PC-3 (cell line): Measurements from ENCODE around the gene EGFL7. TPM values are rescaled to one million over a fixed set of nuclear protein-coding genes. Genes with fewer than 3 reads are reported as not detected.

Experiments used
- ATAC-seq: fragments of 200-7000 bp; cut with Tn5 transposase; 2 replicates; pipeline ENCODE4 v1.9.1; 2020; ENCODE audit warnings: mild to moderate bottlenecking, moderate library complexity
- BruUV-seq: library from RNA; stranded (reverse); fragments of 400-500 nt; replicated peaks from 2 replicates; lab custom pipeline; 2021; lab: Mats Ljungman, UMichigan
- CTCF ChIA-PET: fragments of 300-600 bp; sonication (Branson Sonifier 250); formaldehyde crosslinking; loops from one replicate; lab custom pipeline; 2022; ENCODE audit warnings: antibody characterized with exemption; lab: Charles Lee
- POLR2A ChIA-PET: fragments of 300-600 bp; sonication (Branson Sonifier 250); formaldehyde crosslinking; loops from one replicate; lab custom pipeline; 2022; ENCODE audit warnings: antibody characterized with exemption; ENCODE audit not compliant: unreplicated experiment; lab: Charles Lee
- DNase-seq: peaks from one replicate; pipeline ENCODE4 v3.0.0-alpha.2; 2015
- H2AFZ ChIP-seq: fragments of 300-600 bp; sonication (generic); 2 replicates; pipeline ENCODE4 v1.6.0; 2016; ENCODE audit warnings: antibody characterized with exemption, low read length
- H3F3A ChIP-seq: fragments of 300-600 bp; sonication (generic); one replicate; pipeline ENCODE4 v1.6.0; 2017; ENCODE audit warnings: antibody characterized with exemption, low read length, control low read depth, mild to moderate bottlenecking; ENCODE audit not compliant: unreplicated experiment
- H3K27ac ChIP-seq: fragments of 300-600 bp; sonication (generic); 2 replicates; pipeline ENCODE4 v1.5.1; 2016; ENCODE audit warnings: mild to moderate bottlenecking, low read length
- H3K27me3 ChIP-seq: fragments of 300-600 bp; sonication (generic); 2 replicates; pipeline ENCODE4 v1.6.1; 2016; ENCODE audit warnings: low read length, mixed read lengths
- H3K36me3 ChIP-seq: fragments of 300-600 bp; sonication (generic); 2 replicates; pipeline ENCODE4 v1.6.1; 2016; ENCODE audit warnings: low read depth, mixed run types, low read length, mixed read lengths
- H3K4me1 ChIP-seq: fragments of 300-600 bp; sonication (generic); 2 replicates; pipeline ENCODE4 v1.5.1; 2016; ENCODE audit warnings: low read length; ENCODE audit not compliant: insufficient read depth
- H3K4me2 ChIP-seq: fragments of 300-600 bp; sonication (generic); 2 replicates; pipeline ENCODE4 v1.6.0; 2016; ENCODE audit warnings: low read length
- H3K4me3 ChIP-seq: fragments of 300-600 bp; sonication (generic); 2 replicates; pipeline ENCODE4 v1.5.1; 2016; ENCODE audit warnings: mild to moderate bottlenecking, low read length, mixed read lengths
- H3K79me2 ChIP-seq: fragments of 300-600 bp; sonication (generic); 2 replicates; pipeline ENCODE4 v1.6.1; 2017; ENCODE audit warnings: low read length, mixed read lengths
- H3K9ac ChIP-seq: fragments of 300-600 bp; sonication (generic); 2 replicates; pipeline ENCODE4 v1.6.0; 2016; ENCODE audit warnings: mild to moderate bottlenecking, low read length
- H3K9me2 ChIP-seq: fragments of 300-600 bp; sonication (generic); replicated peaks from 2 replicates; pipeline ENCODE4 v1.6.1; 2016; ENCODE audit warnings: mixed run types, low read length, mixed read lengths
- H3K9me3 ChIP-seq: fragments of 300-600 bp; sonication (generic); 2 replicates; pipeline ENCODE4 v1.6.1; 2016; ENCODE audit warnings: low read length, mixed read lengths
- H4K20me1 ChIP-seq: fragments of 300-600 bp; sonication (generic); 2 replicates; pipeline ENCODE4 v1.6.1; 2016; ENCODE audit warnings: low read length, mixed read lengths
- CTCF ChIP-seq: fragments of 300-600 bp; sonication (generic); conservative IDR thresholded peaks from 2 replicates; pipeline ENCODE4 v1.5.1; 2017; ENCODE audit warnings: antibody characterized with exemption, low read depth, mild to moderate bottlenecking, low read length
- EZH2 ChIP-seq: fragments of 300-600 bp; sonication (generic); IDR thresholded peaks from one replicate; pipeline ENCODE4 v1.6.1; 2017; ENCODE audit warnings: antibody characterized with exemption, mild to moderate bottlenecking, low read length; ENCODE audit not compliant: unreplicated experiment
- EZH2phosphoT487 ChIP-seq: fragments of 300-600 bp; sonication (generic); IDR thresholded peaks from 2 replicates; pipeline ENCODE4 v1.6.1; 2018; ENCODE audit warnings: mild to moderate bottlenecking, antibody characterized with exemption, low read length, borderline replicate concordance
- intact Hi-C: fragments of 100-400 bp; cut with micrococcal nuclease; formaldehyde crosslinking; loops from 2 replicates; pipeline ENCODE4 v1.9.0; 2023
- total RNA-seq: library from RNA; depleted of rRNA; stranded (reverse); fragments of >200 nt; gene quantifications from 2 replicates; pipeline ENCODE4 v1.2.3, GENCODE V29; 2014

EGFL7 gene
- total RNA-seq, 1 experiment from 2014 or later: 23.1 TPM

- no peaks in the 10 kb centered on the region for H3K9me3 ChIP-seq
- H3K27ac ChIP-seq: no peak overlapping the region
- no peaks in the 10 kb centered on the region for H3K79me2 ChIP-seq
- H3K9me2 ChIP-seq: no peaks in the 10 kb centered on the region
- TF ChIP-seq CTCF (no peak), EZH2phosphoT487 (no peak), EZH2 (no peak)
- no peak for ATAC-seq
- intact Hi-C loops: no loop called here
- no peaks in the 10 kb centered on the region for H4K20me1 ChIP-seq
- BruUV-seq: no TSS peak
- H3K4me1 ChIP-seq: peaks cover 3% of the 10 kb centered on the region; the same call in 1 of the 2 replicates
- H3F3A ChIP-seq: no peaks in the 10 kb centered on the region
- H3K4me3 ChIP-seq: no peak overlapping the region
- no peak overlapping the region for H3K4me2 ChIP-seq
- H3K27me3 ChIP-seq: no peaks in the 10 kb centered on the region
- no peaks in the 10 kb centered on the region for H3K36me3 ChIP-seq
- no peak overlapping the region for H3K9ac ChIP-seq
- H2AFZ ChIP-seq: no peak overlapping the region
- POLR2A ChIA-PET: no interaction called here
- DNase-seq: no peak
- CTCF ChIA-PET: no interaction called here
These were observed 3.7 kb upstream of the EGFL7 start for GRCh38 chr9:136658849-136659535.

- Histone ChIP-seq H3K9me2 (no peaks in the 10 kb centered on the region), H3K9ac (no peak overlapping the region), H4K20me1 (no peaks in the 10 kb centered on the region), H3K4me3 (no peak overlapping the region), H3K27ac (no peak overlapping the region), H3K79me2 (no peaks in the 10 kb centered on the region), H3K36me3 (no peaks in the 10 kb centered on the region), H3K9me3 (no peaks in the 10 kb centered on the region), H2AFZ (no peak overlapping the region), H3K4me2 (no peak overlapping the region), H3F3A (no peaks in the 10 kb centered on the region), H3K4me1 (peaks cover 3% of the 10 kb centered on the region; the same call in 1 of the 2 replicates), H3K27me3 (no peaks in the 10 kb centered on the region)
- DNase-seq (no peak), ATAC-seq (no peak)
- ChIA-PET CTCF (no interaction called here), POLR2A (no interaction called here)
- no TSS peak for BruUV-seq
- no peak for TF ChIP-seq EZH2
- TF ChIP-seq CTCF: no peak
- TF ChIP-seq EZH2phosphoT487: no peak
- intact Hi-C loops: no loop called here
These were observed 2.6 kb upstream of the EGFL7 start for GRCh38 chr9:136659861-136660784.
